ENCODE data around the gene SLTM. TPM values are rescaled to one million over a fixed set of nuclear protein-coding genes. Genes with fewer than 3 reads are reported as not detected.
"Not testable (repeated sequence)": the region's sequence is repeated elsewhere in the genome, so short reads cannot be mapped to it uniquely, and the experiment has no call there.

SLTM gene
- total RNA-seq, 1 donor from 2014 or later: 81.7 TPM

DNA sequence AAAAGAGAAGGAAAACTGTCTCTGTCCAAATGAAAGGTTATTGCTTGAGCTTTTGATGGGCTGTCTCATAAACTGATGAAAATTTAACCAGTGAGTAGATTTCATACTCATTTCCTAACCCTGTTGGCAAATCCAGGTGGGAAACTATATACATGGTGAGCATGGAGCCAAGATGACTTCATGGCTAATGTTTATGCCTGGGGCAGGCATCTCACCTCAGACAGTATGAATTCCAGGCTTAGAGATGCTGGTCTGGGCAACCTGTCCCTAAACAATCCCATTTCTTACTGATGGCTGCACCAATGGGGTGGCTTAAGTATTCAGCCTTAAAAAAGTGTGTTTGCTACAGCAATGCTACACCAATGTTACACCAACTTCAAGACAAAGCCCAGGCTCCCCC is 58.1 kb downstream of the SLTM start:
- no peak for DNase-seq

DNA sequence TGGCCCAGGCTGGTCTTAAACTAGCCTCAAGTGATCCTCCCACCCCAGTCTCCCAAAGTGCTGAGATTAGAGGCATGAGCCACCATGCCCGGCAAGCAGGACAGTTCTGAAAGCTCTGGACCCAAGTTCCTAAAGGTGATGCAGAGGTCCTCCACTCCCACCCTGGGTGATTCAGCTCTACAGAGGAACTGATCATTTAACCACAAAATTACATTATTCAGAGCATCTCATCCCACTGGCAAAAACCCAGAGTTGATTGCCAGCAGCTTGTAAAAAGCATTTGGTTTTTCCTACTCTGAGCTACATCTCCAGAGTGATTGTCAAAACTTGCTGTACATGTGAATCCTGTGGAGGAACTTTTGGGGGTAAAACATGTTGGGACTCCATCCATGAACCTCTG is 60.2 kb downstream of the SLTM start:
- DNase-seq: no peak

DNA sequence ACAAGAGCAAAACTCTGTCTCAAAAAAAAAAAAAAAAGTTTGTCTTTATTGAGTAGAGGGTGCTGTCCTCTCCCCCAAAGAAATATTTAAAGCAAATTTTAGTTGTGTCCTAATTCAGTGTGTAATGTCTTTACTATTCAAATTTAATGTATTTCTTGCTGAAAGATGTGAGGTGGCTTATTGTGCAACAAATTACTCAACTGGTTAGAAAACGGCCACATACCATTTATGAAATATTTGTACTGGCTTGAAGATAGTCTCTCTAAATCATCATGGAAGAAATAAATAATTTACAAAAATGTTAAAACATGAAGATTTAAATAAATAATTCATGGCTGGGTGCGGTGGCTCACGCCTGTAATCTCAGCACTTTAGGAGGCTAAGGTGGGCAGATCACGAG is 63.0 kb downstream of the SLTM start:
- DNase-seq: no peak

DNA sequence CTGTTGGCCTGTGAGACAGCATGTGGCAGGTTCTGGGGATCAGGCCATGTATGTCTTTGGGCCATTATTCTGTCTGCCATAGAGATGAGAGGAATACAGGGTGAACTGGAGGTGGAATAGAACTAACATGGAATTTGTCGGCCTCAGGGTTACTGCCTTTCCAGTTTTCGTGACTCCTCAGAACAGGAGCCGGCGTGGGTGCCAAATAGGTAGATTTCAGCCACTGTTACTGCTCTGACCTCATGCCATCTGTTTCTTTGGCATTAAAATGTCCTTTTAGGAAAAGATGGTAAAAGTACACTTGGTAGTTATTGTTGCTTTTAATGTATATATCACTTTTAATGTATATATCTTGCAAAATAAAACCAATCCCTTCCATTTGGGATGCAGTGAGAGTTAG is 65.6 kb downstream of the SLTM start:
- no peak for DNase-seq

DNA sequence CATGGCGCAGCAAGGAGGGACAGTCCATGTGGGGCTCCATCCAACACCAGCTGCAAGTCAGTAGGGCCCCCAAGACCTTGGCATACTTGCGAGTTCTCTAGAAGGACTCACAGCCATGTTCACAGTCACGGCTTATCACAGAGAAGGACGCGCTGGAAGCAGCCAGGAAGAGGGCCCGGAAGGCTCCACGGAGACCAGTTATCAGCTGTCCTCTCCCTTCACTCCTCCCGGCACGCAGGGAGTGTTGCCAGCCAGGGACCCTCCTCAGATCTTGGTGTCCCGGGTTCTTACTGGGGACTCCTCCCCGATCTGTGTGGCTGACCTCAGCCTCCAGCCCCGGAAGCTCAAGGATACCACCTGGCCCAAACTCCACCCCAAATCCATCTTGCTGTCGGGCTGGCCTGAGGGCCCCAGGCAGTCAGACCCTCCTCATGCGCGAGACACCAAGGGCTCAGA is 68.0 kb downstream of the SLTM start:
- no peak for DNase-seq

DNA sequence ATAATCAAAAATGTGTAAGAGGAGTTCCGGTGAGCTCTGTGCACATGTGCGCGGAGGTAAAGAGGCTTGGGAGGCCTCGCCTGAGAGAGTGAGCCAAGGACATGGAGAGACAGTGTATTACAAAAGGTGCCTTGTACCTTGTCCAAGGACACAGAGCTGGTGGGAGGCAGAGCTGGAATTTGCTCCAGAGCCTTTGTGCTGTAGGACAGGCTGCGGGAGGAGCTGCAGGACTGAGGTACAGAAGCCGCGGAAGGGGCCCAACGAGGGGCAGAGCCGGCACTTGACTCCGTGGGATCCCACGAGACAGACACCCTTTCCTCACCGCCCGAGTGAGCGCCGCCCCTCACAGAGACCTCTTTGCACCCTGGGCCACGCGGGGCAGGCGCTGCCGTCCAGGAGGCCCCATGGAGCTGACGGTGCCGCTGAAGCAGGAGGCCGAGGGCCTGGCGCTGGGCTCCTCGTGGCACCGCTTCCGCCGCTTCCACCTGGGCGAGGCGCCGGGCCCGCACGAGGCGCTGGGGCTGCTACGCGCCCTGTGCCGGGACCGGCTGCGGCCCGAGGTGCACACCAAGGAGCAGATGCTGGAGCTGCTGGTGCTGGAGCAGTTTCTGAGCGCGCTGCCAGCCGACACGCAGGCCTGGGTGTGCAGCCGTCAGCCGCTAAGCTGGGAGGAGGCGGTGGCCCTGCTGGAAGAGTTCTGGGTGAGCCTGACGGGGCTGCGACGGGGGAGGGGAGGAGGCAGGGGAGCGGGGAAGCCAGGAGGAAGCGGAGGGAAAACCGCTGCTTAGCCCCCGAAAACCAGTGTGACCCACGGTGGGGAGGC is 68.7 kb downstream of the SLTM start:
- DNase-seq: peak; percentile 10

DNA sequence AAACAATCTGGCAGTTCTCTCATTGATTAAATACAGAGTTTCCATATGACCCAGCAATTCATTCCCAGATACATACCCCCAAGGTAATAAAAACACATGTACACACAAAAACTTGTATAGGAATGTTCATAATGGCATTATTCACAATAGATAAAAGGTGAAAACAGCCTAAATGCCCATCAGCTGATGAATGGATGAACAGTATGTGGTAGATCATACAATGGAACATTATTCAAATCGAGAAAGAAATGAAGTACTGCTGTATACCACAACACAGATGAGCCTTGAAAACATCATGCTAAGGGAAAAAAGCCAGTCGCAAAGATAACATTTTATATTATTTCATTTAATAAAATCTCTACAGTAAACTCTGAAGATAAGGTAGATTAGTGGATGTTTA is 71.2 kb downstream of the SLTM start:
- no peak for DNase-seq

DNA sequence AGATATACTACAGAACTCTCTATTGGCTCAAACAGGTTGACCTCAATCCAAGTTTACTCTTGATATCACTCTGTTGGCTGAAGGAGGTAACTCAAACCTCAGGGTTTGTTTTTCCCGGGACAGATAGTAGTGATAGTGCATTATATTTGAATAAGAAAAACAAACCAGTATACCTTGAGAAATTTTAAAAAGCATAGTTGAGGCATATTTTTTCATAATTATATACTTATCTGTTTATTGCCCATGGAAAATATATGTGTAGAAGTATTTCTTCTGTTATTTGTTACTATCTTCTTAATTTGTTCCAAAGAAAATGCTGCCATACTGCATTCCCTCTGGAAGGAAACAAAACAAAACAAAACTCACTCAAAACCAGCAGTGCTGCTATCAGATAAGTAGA is 76.9 kb downstream of the SLTM start:
- DNase-seq: not testable (repeated sequence)

DNA sequence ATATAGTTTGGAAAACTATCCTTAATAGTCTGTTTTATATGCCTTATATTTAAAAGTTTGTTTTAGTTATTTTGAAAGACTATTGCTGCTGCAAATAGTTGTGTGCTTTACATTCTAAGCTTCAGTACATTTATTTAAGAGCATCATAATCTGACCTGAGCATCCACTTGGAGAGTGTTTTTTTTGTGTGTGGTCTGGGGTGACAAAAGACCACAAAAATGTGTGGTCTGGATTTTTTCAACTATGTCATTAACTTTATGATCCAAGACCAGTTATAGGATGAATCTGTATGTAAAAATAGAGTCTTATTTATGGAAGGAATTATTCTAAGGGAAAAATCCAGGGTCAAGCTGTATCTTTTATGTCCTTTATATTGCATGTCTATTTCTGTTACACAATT is 77.4 kb downstream of the SLTM start:
- no peak for DNase-seq

DNA sequence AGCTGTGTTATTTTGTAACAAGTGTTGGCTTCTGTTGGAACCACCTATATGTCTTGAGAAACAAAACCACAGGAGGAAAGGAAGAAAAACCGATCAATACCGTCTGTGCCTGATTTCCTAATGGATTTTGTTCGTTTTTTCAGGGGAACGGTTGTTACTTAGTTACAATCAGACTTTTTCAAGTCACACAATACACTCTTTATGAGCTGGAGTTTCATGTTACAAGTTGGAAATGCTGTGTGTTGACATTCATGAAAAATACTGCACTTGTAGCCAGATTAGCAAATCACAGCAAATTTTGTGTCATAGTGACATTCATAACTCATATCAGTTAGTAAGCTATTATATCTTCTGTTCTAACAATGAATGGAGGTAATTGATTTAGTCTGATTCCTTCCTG is 78.9 kb downstream of the SLTM start:
- DNase-seq: no peak

DNA sequence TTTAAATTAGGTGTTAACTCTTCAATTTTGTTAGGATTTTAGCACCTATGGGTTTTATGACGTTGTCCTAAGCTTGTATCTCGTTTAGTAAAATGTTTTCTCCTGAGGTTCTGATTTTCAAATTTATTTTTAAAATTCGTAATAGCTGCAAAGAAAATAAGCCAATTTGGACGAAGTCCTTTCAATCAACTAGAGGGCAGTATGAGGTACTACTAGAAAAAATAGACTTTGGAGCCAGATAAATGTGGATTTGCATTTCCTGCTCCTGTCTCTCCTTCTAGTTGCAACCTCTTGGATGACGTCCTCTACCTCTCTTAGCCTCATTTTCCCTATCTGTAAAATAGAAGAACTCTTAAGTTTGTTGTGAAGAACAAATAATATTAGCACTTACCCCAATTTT is 81.1 kb downstream of the SLTM start:
- DNase-seq: no peak

DNA sequence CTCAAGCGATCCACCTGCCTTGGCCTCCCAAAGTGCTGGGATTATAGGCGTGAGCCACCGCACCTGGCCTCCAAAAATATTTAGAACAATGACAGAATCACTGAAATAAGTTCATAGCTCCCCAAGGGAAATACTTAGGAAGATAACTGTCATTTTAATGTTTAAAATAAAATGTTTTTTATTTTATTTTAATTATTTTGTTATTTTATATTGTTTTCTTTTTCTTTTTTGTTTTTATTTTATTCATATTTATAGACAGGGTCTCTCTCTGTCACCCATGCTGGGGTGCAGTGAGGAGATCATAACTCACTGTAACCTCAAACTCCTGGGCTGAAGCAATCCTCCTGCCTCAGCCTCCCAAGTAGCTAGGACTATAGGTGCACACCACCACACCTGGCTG is 82.3 kb downstream of the SLTM start:
- DNase-seq: not testable (repeated sequence)

DNA sequence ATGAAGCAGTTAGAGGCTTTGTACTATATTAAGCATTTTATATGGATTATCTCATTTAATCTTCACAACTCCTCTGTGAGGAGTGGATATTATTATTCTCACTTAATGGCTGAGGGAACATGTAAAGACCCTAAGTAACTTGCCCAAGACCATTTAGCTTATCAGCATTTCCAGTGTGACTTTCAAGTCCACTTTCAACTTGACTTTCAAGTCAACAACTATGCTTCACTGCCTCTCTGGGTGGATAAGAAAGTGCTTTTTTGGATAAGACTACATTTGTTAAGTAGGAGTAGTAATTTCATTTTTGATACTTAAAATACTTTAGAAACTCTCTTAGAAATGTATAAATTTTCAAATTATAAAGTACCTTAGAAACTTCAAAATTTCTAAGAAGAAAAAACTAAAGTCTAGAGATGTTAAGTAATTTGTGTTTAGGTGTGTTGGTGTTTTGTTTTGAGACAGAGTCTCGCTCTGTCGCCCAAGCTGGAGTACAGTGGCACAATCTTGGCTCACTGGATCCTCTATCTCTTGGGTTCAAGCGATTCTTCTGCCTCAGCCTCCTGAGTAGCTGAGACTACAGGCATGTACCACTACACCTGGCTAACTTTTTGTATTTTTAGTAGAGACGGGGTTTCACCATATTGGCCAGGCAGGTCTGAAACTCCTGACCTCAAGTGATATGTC is 90.6 kb downstream of the SLTM start:
- no peak for DNase-seq

DNA sequence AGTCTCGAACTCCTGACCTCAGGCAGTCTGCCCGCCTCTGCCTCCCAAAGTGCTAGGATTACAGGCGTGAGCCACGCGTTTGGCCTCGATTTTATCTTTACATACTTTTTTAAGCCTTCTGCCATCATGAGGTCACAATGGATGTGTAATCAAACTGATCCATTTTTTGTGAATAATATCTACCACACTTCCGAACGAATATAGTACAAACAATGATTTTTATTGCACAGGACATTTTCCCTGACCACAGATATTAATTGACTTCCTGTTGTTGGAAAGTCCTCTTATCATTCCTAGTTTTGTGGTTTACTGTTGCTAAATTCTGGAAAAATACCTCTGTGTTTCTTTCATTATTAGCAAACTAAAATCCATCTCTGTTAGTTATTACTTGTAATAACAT is 93.4 kb downstream of the SLTM start:
- DNase-seq: peak; percentile 76

DNA sequence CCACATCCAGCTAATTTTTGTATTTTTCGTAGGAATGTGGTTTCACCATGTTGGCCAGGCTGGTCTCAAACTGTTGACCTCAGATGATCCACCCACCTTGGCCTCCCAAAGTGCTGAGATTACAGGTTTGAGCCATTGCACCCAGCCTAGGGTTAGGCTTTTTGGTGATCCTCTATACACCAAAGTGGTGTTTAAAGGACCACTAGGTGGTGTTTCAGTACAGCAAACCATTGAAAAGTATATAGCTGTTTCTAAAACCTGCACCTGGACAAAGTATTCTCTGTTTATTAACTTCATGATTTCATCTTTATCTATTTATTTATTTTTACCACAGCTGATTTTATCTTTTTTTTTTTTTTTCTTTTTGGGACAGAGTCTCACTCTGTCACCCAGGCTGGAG is 94.0 kb downstream of the SLTM start:
- peak; percentile 3 for DNase-seq

DNA sequence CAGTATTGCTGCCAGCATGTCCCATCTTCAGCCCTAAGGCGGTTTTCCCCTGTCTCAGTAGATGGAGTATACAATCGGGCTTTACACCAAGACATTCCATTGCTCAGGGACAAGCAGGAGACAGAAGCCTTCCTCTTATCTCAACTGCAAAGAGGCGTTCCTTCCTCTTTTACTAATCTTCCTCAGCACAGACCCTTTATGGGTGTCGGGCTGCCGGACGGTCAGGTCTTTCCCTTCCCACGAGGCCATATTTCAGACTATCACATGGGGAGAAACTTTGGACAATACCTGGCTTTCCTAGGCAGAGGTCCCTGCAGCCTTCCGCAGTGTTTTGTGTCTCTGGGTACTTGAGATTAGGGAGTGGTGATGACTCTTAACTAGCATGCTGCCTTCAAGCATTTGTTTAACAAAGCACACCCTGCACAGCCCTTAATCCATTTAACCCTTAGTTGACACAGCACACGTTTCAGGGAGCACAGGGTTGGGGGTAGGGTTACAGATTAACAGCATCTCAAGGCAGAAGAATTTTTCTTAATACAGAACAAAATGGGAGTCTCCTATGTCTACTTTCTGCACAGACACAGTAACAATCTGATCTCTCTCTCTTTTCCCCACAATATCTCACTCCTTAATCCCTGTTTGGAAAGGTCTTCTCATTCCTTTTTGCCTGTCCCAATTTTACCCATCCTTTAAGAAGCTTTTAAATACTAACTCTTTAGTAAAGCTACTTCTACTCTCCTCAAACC is 99.6 kb downstream of the SLTM start:
- not testable (repeated sequence) for DNase-seq

DNA sequence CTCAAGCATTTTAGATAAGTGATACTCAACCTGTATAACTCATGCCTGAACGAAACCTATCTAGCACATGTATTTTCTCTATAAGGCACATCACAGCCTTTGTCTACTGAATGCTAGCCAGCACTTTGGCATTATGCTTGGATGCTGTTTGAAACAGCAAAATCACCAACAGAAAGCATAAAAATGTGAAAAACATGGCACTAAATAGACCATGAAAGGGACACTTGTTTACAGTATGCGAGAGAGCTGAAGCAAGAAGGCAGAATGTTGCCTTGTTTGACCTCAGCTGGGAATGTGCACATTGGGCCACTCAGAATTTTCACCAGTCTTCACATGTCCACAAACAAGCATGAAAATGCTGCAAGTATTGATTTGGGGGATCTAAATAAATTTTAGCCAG is 102.9 kb downstream of the SLTM start:
- no peak for DNase-seq

Other genes with a start within 250 kb of the SLTM start
- 232 and 310 TPM in 2 replicates for gene ADAM10, start 184.0 kb downstream of the SLTM start, total RNA-seq
- gene MINDY2, start 162.4 kb downstream of the SLTM start, total RNA-seq: 17.5 and 20.2 TPM in 2 replicates
- gene RNF111, start 54.0 kb upstream of the SLTM start, total RNA-seq: 16.2 and 22.2 TPM in 2 replicates
- gene CCNB2, start 171.5 kb upstream of the SLTM start, total RNA-seq: 13.6 and 61.3 TPM in 2 replicates